ENCODE results near the gene COX11. TPM values are rescaled to one million over a fixed set of nuclear protein-coding genes. Genes with fewer than 3 reads are reported as not detected.

The COX11 gene
- total RNA-seq, 1 experiment from 2014 or later, result 87.0 TPM

DNA sequence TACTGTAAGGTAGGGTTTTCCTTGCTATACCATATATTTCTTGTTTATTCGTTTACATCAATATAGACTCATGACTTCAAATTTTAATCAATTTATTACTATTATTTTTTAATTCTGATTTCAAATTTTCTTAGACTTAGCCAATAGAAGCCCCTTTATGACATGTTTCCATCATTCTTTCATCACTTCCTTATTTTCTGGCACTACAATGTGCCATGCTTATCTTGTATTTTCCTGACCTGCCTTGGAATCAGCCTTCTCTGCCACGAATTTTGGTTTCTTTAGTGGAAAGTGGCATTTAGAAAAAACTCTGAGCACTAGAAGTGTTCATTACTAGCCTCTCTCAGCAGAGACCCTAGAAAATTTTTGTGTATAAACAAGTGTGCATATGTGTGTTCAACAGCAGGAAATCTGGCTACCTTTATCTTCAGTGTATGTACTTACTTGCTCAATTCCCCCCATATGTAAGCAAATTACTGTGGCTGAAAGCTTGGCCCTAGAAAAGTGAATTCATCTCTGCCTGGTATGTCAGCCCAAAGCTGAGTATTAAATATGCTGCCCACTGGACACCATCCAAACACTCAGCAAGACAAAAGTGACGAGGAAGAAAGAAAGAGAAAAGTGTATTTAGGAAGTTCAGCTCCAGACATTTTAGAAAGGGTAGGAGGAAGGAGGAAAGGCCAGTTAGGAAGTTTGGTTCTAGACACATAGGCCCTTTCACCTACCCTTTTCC, 4.1 kb upstream of the COX11 start:
- no peak for ATAC-seq
- no peaks in the 10 kb centered on the region for H3K9me3 ChIP-seq (ENCODE audit: control insufficient read depth, insufficient read depth, low read depth, low read length)
- no peak overlapping the region for H3K4me3 ChIP-seq (ENCODE audit: low read depth in 2 of 2, low read length in 2 of 2)
- no peak for DNase-seq (ENCODE audit: low read depth, low spot score)
- BruUV-seq (replicated peaks), result no TSS peak
- H3K36me3 ChIP-seq (ENCODE audit: control insufficient read depth, insufficient read depth, low read length), result peaks cover 7% of the 10 kb centered on the region; the same call in 1 of the 2 replicates
- ChIA-PET CTCF (no interaction called here), POLR2A (no interaction called here)
- no peak overlapping the region for H3K27ac ChIP-seq (ENCODE audit: low read length)
- H3K27me3 ChIP-seq (ENCODE audit: control insufficient read depth, insufficient read depth, low read length), result no peaks in the 10 kb centered on the region
- in situ Hi-C loops (cut with HindIII; ENCODE audit: low pct_unique_long_range_greater_than_20kb, low sequenced_read_pairs), result no loop called here
- intact Hi-C loops (cut with micrococcal nuclease; ENCODE audit: unreplicated experiment), result no loop called here
- TF ChIP-seq TCF7L2 (IDR thresholded peaks at IDR 0.05; ENCODE audit: low read depth, low read length), result no peak
- TF ChIP-seq, protein P1, sequence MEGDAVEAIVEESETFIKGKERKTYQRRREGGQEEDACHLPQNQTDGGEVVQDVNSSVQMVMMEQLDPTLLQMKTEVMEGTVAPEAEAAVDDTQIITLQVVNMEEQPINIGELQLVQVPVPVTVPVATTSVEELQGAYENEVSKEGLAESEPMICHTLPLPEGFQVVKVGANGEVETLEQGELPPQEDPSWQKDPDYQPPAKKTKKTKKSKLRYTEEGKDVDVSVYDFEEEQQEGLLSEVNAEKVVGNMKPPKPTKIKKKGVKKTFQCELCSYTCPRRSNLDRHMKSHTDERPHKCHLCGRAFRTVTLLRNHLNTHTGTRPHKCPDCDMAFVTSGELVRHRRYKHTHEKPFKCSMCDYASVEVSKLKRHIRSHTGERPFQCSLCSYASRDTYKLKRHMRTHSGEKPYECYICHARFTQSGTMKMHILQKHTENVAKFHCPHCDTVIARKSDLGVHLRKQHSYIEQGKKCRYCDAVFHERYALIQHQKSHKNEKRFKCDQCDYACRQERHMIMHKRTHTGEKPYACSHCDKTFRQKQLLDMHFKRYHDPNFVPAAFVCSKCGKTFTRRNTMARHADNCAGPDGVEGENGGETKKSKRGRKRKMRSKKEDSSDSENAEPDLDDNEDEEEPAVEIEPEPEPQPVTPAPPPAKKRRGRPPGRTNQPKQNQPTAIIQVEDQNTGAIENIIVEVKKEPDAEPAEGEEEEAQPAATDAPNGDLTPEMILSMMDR (IDR thresholded peaks at IDR 0.05), result no peak
- TF ChIP-seq SIN3A (IDR thresholded peaks at IDR 0.05; ENCODE audit: borderline replicate concordance, insufficient read depth, low read depth, low read length), result no peak
- TF ChIP-seq, protein P2, sequence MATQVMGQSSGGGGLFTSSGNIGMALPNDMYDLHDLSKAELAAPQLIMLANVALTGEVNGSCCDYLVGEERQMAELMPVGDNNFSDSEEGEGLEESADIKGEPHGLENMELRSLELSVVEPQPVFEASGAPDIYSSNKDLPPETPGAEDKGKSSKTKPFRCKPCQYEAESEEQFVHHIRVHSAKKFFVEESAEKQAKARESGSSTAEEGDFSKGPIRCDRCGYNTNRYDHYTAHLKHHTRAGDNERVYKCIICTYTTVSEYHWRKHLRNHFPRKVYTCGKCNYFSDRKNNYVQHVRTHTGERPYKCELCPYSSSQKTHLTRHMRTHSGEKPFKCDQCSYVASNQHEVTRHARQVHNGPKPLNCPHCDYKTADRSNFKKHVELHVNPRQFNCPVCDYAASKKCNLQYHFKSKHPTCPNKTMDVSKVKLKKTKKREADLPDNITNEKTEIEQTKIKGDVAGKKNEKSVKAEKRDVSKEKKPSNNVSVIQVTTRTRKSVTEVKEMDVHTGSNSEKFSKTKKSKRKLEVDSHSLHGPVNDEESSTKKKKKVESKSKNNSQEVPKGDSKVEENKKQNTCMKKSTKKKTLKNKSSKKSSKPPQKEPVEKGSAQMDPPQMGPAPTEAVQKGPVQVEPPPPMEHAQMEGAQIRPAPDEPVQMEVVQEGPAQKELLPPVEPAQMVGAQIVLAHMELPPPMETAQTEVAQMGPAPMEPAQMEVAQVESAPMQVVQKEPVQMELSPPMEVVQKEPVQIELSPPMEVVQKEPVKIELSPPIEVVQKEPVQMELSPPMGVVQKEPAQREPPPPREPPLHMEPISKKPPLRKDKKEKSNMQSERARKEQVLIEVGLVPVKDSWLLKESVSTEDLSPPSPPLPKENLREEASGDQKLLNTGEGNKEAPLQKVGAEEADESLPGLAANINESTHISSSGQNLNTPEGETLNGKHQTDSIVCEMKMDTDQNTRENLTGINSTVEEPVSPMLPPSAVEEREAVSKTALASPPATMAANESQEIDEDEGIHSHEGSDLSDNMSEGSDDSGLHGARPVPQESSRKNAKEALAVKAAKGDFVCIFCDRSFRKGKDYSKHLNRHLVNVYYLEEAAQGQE (IDR thresholded peaks at IDR 0.05; ENCODE audit: insufficient read depth in 1 of 2, low read depth in 2 of 2, low read length in 1 of 2), result no peak
- no peak for TF ChIP-seq POLR2AphosphoS5 (IDR thresholded peaks at IDR 0.05; ENCODE audit: low read depth, low read length)
- peaks cover 21% of the 10 kb centered on the region for H3K4me1 ChIP-seq (ENCODE audit: control insufficient read depth, insufficient read depth, low read length)

DNA sequence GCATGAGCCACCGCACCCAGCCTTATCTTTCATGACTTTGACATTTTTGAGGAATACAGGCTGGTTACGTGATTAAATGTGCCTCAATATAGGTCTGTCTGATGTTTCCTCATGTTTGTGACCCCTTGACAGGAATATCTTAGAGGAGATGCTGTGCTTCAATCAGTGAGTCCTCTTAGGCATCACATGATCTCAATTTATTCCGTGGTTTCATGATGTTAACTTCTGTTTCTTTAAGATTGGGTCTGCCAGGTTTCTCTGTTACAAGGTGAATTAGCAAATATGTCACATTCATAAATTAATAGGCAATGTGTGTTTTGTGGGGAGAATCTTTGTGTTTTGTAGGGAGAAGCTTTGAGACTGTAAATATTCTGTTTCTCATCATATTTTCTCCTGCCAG, 3.4 kb upstream of the COX11 start:
- Histone ChIP-seq H3K27ac (ENCODE audit: low read length) (no peak overlapping the region), H3K36me3 (ENCODE audit: control insufficient read depth, insufficient read depth, low read length) (peaks cover 7% of the 10 kb centered on the region; the same call in 1 of the 2 replicates), H3K27me3 (ENCODE audit: control insufficient read depth, insufficient read depth, low read length) (no peaks in the 10 kb centered on the region), H3K9me3 (ENCODE audit: control insufficient read depth, insufficient read depth, low read depth, low read length) (no peaks in the 10 kb centered on the region), H3K4me3 (ENCODE audit: low read depth in 2 of 2, low read length in 2 of 2) (no peak overlapping the region), H3K4me1 (ENCODE audit: control insufficient read depth, insufficient read depth, low read length) (peaks cover 24% of the 10 kb centered on the region)
- POLR2A ChIA-PET, result no interaction called here
- TF ChIP-seq TCF7L2 (IDR thresholded peaks at IDR 0.05; ENCODE audit: low read depth, low read length) (no peak), SIN3A (IDR thresholded peaks at IDR 0.05; ENCODE audit: borderline replicate concordance, insufficient read depth, low read depth, low read length) (no peak), POLR2AphosphoS5 (IDR thresholded peaks at IDR 0.05; ENCODE audit: low read depth, low read length) (no peak)
- TF ChIP-seq, protein P2 (IDR thresholded peaks at IDR 0.05; ENCODE audit: insufficient read depth in 1 of 2, low read depth in 2 of 2, low read length in 1 of 2), result no peak
- CTCF ChIA-PET, result no interaction called here
- ATAC-seq (no peak), DNase-seq (ENCODE audit: low read depth, low spot score) (no peak)
- in situ Hi-C loops (cut with HindIII; ENCODE audit: low pct_unique_long_range_greater_than_20kb, low sequenced_read_pairs), result no loop called here
- no TSS peak for BruUV-seq (replicated peaks)
- intact Hi-C loops (cut with micrococcal nuclease; ENCODE audit: unreplicated experiment), result no loop called here
